Mesodermal cell (in vitro differentiated cells): Measurements from ENCODE around the gene SCMH1.
A peak's percentile ranks its signal among the peaks of the same experiment; 100 is the strongest.
"Not testable (repeated sequence)": the region's sequence is repeated elsewhere in the genome, so short reads cannot be mapped to it uniquely, and the experiment has no call there.

ENCODE experiments used
- H3K27ac ChIP-seq: 2 replicates; pipeline ENCODE4 v1.7.0; 2013; ENCODE audit warnings: mild to moderate bottlenecking, low read depth, low read length, moderate library complexity; ENCODE audit not compliant: severe bottlenecking
- H3K36me3 ChIP-seq: 2 replicates; pipeline ENCODE4 v1.7.1; 2013; ENCODE audit warnings: mild to moderate bottlenecking, low read length, moderate library complexity; ENCODE audit not compliant: control insufficient read depth, insufficient read depth
- H3K4me1 ChIP-seq: one replicate; pipeline ENCODE4 v1.7.1; 2013; ENCODE audit warnings: mild to moderate bottlenecking, low read length; ENCODE audit not compliant: insufficient read depth, control insufficient read depth, poor library complexity, severe bottlenecking
- H3K4me3 ChIP-seq: 2 replicates; pipeline ENCODE4 v1.7.0; 2013; ENCODE audit warnings: low read length, control low read depth, mild to moderate bottlenecking; ENCODE audit not compliant: insufficient read depth, poor library complexity, severe bottlenecking; ENCODE audit errors: extremely low read depth
- H3K9me3 ChIP-seq: 2 replicates; pipeline ENCODE4 v1.7.1; 2013; ENCODE audit warnings: mild to moderate bottlenecking, low read length, moderate library complexity; ENCODE audit not compliant: control insufficient read depth
- WGBS, 2 experiments: methylation state at CpG; one replicate each; pipeline ENCODE4 v1.1.5; 2013; ENCODE audit warnings: missing lambda C conversion rate in 2 of 2; ENCODE audit not compliant: insufficient coverage in 2 of 2; 5-methylcytosine and 5-hydroxymethylcytosine counted together

The SCMH1 gene

DNA sequence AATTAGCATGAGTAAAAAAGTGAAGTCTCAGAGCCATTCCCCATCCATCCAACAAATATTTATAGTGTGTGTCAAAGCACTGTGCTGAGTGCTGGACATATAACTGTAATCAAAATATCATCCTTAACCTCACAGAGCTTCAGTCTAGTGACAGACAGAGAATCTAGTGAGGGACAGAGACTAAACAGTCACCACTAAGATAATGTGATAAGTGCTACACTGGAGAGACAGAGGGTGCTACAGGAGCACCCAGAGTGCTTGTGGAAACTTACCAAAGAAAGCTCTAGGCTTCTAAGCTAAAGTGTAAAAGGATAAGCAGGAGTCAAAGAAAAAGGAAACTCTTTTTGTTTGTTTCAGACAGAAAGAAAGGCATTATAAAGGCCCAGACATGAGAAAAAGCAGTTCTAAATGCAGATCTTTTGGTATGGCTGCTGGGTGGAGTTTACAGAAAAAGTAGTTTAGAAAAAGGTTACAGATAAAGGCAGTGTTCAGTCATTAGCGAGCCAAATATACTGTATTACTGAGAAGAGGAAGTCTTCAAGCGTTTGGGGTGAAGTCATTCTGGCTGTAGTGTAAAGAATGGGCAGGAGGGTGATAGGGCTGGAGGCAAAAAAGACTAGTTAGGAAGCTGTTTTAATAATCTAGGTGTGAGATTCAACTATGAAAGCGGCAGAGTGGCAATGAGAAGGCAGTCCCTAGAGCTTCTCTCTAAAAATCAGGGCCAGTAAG lies 83.8 kb downstream of the SCMH1 start:
- 80 to 91% methylated on average over 3 of the region's 3 CpGs for WGBS, 2 experiments
- no peaks in the 10 kb centered on the region for H3K9me3 ChIP-seq
- no peaks in the 10 kb centered on the region for H3K4me1 ChIP-seq
- H3K4me3 ChIP-seq: no peak overlapping the region
- H3K36me3 ChIP-seq: peaks cover 12% of the 10 kb centered on the region
- peak overlapping the region; percentile 82 for H3K27ac ChIP-seq

DNA sequence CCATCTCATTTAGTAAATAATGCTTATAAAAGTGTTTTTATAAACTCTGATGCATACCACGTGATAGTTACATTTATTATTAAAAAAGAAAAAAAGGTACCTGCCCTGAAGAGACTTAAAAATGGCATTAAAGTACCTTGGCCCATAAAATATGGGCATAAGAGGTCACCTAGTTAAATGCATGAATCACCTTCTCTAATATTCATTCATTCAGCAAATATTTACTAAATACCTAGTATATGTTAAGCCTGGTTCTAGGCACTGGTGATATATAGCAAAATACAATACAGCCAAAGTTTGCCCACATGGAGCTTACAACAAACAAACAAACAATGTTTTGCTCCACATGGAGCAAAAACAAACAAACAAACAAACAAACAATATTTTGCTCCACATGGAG lies 87.0 kb downstream of the SCMH1 start:
- peaks cover 6% of the 10 kb centered on the region for H3K36me3 ChIP-seq
- WGBS, 2 experiments: no CpG with 5 or more reads among the region's 1 CpG
- no peaks in the 10 kb centered on the region for H3K9me3 ChIP-seq
- H3K4me1 ChIP-seq: peaks cover 18% of the 10 kb centered on the region
- no peak overlapping the region for H3K4me3 ChIP-seq
- H3K27ac ChIP-seq: no peak overlapping the region

- H3K4me3 ChIP-seq: no peak overlapping the region
- H3K36me3 ChIP-seq: peaks cover 15% of the 10 kb centered on the region
- H3K4me1 ChIP-seq: peaks cover 18% of the 10 kb centered on the region
- no peak overlapping the region for H3K27ac ChIP-seq
- no peaks in the 10 kb centered on the region for H3K9me3 ChIP-seq
Observed at GRCh38 chr1:41153750-41154274, 88.3 kb downstream of the SCMH1 start.

GRCh38 chr1:41152622-41153044 lies 89.5 kb downstream of the SCMH1 start:
- Histone ChIP-seq H3K4me1 (peaks cover 18% of the 10 kb centered on the region), H3K36me3 (peaks cover 15% of the 10 kb centered on the region), H3K4me3 (no peak overlapping the region), H3K9me3 (no peaks in the 10 kb centered on the region), H3K27ac (no peak overlapping the region)
- WGBS, 2 experiments: 100% methylated on average over 1 of the region's 1 CpG; no CpG with 5 or more reads in 1 of the 2 experiments

DNA sequence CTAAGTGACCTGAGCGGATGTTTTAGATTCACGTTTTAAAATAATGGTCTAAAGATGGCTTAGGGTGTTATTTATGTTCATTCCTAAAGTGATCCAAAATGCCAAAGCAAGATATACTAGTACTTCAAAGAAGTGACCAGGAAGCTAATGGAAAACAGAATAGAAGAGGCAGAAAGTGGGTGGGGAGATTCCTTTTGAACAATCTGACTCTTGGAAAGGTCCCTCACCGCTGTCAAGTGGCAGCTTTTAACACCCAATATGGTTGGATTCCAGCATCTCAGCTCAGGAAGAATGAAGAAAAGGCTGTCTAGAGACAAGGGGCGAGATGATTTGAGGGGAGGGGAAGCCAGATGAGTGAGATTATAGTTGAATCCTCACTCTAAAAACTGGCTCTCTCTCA lies 90.3 kb downstream of the SCMH1 start:
- no peak overlapping the region for H3K4me3 ChIP-seq
- H3K36me3 ChIP-seq: peaks cover 15% of the 10 kb centered on the region
- peaks cover 18% of the 10 kb centered on the region for H3K4me1 ChIP-seq
- no peaks in the 10 kb centered on the region for H3K9me3 ChIP-seq
- 73 to 90% methylated on average over 2 of the region's 4 CpGs for WGBS, 2 experiments
- peak overlapping the region; percentile 69 for H3K27ac ChIP-seq

GRCh38 chr1:41149570-41149969 lies 92.5 kb downstream of the SCMH1 start:
- H3K4me3 ChIP-seq: no peak overlapping the region
- no peak overlapping the region for H3K27ac ChIP-seq
- H3K9me3 ChIP-seq: no peaks in the 10 kb centered on the region
- peaks cover 15% of the 10 kb centered on the region for H3K36me3 ChIP-seq
- WGBS, 2 experiments: no CpG with 5 or more reads among the region's 2 CpGs
- peaks cover 18% of the 10 kb centered on the region for H3K4me1 ChIP-seq

- H3K4me3 ChIP-seq: no peak overlapping the region
- H3K4me1 ChIP-seq: no peaks in the 10 kb centered on the region
- H3K9me3 ChIP-seq: peaks cover 7% of the 10 kb centered on the region
- no peak overlapping the region for H3K27ac ChIP-seq
- peaks cover 24% of the 10 kb centered on the region for H3K36me3 ChIP-seq
- 100% methylated on average over 1 of the region's 1 CpG; no CpG with 5 or more reads in 1 of the 2 experiments for WGBS, 2 experiments
Observed at GRCh38 chr1:41144285-41144684, 97.8 kb downstream of the SCMH1 start.

GRCh38 chr1:41138549-41138948 lies 103.6 kb downstream of the SCMH1 start:
- H3K9me3 ChIP-seq: peaks cover 7% of the 10 kb centered on the region
- whole genome bisulfite sequencing, 2 experiments: no CpG with 5 or more reads among the region's 1 CpG
- H3K36me3 ChIP-seq: peaks cover 19% of the 10 kb centered on the region
- H3K27ac ChIP-seq: no peak overlapping the region
- H3K4me1 ChIP-seq: no peaks in the 10 kb centered on the region
- H3K4me3 ChIP-seq: no peak overlapping the region

- H3K4me1 ChIP-seq: no peaks in the 10 kb centered on the region
- WGBS, 2 experiments: no CpG with 5 or more reads among the region's 1 CpG
- H3K36me3 ChIP-seq: peaks cover 12% of the 10 kb centered on the region
- no peak overlapping the region for H3K27ac ChIP-seq
- no peak overlapping the region for H3K4me3 ChIP-seq
- peaks cover 4% of the 10 kb centered on the region for H3K9me3 ChIP-seq
Observed at GRCh38 chr1:41135196-41135947, 106.7 kb downstream of the SCMH1 start.

- WGBS, 2 experiments: no CpG with 5 or more reads among the region's 2 CpGs
- H3K4me3 ChIP-seq: not testable (repeated sequence)
Observed at GRCh38 chr1:41134325-41134724, 107.8 kb downstream of the SCMH1 start.

More at GRCh38 chr1:41134325-41134724, 107.8 kb downstream of the SCMH1 start:
- peaks cover 12% of the 10 kb centered on the region for H3K36me3 ChIP-seq
- H3K9me3 ChIP-seq, H3K27ac ChIP-seq, H3K4me1 ChIP-seq: not testable (repeated sequence)
